SIG-M5 (cell line): ENCODE data around the gene CPNE5.

Source experiments
- DNase-seq: peaks from one replicate; lab custom pipeline; 2025; lab: John Stamatoyannopoulos, UW

The CPNE5 gene

GRCh38 chr6:36743538-36744303 is 95.5 kb downstream of the CPNE5 start:
- no peak for DNase-seq

GRCh38 chr6:36743032-36743431 is 96.2 kb downstream of the CPNE5 start:
- DNase-seq: no peak

- DNase-seq: no peak
Observed at GRCh38 chr6:36742146-36742545, 97.1 kb downstream of the CPNE5 start.

DNA sequence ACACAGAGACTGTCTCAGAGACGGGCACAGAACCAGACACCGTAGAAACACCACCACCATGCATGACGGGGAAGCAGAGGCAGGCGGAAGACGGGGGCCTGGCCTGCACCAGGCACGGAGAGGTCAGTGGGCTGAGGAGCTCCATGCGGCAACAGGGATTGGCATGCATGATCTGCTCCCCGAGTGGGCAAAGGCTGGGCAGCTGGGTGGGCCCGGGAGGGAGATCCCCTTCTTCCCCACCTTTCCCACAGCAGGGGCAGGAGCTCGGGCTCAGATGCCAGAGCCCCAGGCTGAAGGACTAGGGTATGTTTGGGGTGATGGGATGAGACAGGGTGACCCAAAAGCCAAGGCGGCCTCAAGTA is 98.4 kb downstream of the CPNE5 start:
- DNase-seq: no peak

DNA sequence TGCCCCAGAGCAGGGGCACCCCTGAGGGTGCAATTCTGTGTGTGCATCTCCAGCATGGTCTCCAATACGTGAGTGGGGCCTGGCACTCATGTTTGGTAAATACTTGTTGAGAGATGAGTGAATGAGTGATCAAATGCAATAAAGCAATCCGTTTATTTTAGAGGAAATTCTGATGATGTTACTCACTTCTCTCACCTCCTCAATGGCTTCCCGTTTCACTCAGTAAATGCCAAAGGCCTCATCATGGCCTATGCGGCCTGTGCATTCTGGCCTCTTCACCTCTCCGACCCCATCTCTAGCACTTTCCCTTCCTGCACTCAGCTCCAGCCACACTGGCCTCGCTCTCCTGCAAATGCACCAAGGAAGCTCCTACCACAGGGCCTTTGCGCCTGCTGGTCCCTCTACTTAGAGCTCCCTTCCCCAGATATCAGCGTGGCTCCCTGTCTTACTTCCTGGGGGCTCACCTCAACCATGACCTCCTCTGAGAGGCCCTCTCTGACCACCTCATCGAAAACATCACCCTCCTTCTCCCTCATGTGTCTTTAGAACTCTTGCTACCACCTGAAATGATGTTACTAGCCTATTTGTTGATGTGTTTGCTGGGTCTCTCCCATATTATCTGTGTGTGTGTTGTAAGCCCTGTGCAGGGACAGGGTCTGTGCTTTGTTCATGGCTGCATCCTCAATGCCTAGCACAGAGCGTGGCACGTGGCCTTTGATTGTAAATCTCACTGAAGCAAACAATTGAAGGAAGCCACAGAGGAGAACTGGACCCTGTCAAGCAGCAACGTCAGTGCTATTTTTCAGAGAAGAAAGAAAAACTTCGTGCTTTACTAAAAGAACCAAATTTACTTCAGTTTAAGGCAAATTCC is 99.1 kb downstream of the CPNE5 start:
- no peak for DNase-seq

DNA sequence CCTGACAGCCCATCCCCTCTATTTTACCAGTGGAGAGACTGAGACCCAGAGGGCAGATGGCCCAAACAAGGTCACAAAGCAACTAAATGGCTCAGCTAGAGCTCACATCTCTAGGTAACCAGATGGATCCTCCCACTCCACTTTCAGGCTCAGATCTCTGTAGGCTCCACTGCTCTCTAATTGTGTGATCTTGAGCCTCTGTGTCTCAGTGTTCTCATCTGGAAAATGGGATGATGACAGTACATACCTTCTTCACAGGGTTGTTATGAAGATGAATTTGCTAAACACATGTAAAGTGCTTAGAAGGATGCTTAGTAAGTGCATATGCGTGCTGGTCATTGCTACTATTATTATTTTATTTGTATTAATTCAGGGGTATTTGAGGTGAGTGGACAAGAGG is 101.1 kb downstream of the CPNE5 start:
- DNase-seq: no peak

DNA sequence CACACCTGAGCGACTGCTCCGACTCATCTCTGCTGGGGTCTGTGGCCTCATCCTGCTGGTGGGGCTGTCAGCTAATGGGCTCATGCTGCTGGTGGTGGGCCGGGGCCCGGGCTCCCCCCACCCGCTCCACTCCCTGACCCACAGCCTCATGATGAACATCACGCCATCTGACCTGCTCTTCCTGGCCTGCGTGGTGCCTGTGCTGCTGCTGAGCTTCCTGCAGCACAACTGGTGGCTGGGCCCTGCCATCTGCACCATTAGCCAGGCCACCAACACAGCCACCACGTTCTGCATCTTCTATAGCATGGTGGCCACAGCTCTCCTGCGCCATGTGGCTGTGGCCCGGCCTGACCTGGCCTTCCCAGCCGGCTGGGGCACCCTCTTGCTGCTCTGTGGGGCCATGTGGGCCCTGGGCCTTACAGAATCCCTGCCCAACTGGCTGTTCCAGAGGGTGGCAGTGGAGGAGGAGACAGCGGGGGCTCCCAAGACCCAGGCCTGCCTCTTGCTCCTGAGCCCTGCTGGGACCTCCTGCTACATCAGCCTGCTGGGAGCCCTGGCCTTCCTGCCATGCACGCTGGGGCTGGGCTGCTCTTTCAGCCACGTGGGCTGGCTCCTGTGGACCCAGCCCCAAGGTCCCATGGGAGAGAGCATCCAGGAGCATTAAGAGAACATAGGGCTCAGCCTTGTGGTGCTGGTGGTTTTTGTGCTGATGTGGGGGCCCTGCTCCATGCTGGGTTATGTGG is 102.0 kb downstream of the CPNE5 start:
- no peak for DNase-seq

DNA sequence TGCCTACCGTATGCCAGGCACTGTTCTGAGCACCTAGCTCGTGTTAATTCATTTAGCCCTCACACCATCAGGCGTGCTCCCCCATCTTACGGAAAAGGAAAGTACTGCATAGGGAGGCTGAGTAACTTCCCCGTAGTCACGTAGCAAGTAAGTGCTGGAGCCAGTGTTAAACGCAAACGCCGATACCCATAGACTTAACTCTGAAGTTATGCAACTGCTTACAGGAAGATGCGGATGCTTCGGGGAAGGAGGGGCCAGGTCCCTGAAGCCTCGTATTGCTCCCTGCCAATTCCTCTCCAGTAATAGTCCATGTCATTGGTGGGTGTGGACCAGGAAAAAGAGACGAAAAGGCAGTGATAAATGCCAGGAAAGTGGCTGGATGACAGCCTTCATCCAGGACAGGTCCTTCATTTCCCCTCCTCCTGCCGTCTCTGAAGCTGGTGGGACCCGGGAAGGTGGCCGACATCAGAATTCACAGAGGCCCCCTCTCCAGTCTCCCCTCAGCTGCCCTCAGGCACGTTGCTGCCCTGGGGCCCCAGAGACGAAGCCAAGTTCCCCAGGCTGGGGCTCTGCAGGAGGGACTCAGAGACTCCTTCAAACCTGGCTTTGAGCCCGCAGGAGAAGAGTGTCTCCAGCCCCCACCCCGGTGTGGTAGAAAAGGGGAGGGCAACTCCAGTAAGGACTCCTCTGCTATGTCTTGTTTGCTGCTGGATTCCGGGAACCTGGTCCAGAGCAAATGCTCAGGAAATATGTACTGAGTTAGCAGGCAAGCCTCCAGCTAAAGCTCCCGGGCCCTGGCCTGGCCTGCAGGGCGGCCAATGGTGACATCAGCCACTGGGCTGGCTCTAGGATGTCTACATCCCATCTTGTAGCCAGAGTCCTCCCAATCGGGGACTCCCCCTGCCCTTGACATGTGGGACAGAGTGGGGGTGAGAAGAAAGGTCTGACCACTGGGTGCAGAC is 103.9 kb downstream of the CPNE5 start:
- DNase-seq: no peak

DNA sequence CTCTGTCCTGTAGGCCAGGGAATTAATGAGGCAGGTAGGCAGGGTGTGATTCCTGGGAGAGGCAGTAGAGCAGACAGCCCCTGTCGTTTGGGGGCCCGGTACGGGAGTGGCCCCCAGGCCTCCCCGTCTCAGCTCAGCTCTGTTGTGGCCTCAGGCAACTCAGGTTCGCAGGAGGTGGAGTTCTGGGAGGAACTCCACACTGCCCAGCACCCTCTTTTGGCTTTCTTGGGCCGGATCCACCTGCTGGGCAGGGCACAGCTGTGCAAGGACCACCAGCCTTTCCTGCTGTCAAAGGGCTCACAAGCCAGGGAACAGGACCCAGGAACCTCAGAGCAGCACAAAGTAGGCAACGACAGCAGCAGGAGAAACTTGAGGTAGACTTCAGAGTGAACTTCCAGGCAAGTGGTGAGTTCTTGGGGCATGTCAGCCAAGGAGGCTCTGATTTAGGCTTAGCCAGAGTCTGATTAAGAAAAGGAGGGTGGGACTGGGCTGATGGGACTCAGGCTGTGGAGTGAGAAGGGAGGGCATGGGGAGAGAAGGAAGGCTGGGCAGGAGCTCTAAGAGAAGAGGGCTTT is 104.7 kb downstream of the CPNE5 start:
- DNase-seq: no peak

- no peak for DNase-seq
Observed at GRCh38 chr6:36733300-36733699, 105.9 kb downstream of the CPNE5 start.

GRCh38 chr6:36731622-36732310 is 107.5 kb downstream of the CPNE5 start:
- DNase-seq: no peak

GRCh38 chr6:36730424-36731380 is 108.5 kb downstream of the CPNE5 start:
- DNase-seq: no peak

DNA sequence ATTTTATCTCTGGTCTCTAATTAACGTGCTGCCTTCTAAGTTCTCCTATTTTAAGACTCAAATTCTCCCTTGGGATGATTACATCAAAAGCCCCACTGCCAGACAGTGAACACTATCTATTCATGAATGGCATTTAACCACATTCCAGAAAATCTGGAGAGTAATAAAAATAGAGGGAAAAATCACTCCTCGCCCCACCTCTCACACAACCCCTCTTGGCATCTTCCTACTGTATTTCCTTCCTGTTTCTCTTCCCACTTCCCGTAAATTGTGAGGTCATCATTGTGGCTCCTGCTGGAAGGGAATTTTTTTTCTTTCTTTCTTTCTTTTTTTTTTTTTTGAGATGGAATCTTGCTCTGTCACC is 110.1 kb downstream of the CPNE5 start:
- DNase-seq: no peak

DNA sequence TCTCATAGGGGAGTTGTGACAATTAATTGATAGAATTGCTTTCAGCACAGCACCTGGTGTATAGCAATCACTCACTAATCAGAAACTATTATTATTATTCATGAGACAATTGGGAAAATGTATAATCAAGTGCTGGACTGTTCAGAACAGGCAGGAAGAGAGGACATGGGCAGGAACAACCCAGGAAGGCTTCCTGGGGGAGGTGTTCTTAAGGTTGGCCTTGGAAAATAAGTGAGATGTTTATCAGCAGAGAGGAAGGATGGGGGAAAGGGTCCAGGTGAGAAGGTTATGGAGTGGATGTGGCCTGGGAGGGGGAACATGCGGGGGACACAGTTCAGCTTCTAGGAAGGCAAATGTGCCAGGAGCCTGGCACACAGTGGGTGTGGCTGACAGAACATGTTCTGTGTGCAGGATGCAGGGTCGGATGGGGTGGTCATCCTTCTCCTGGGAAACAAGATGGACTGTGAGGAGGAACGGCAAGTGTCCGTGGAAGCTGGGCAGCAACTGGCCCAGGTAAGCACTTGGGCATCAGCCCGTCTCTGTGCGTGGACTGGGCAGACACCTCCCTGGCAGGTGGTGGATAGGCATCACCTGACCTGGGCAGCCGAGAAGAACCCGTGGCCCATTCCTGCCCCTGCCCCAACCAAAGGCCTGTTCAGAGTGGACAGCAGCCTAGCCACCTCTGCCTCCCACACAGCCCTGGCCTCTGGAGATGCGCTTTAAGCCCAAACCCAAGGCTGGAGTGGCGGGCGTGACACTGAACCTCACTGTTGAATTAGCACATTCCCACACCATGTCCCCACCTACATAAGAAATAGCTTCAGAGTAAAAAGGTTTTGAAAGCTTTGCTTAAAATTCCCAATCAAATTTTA is 110.7 kb downstream of the CPNE5 start:
- no peak for DNase-seq

DNA sequence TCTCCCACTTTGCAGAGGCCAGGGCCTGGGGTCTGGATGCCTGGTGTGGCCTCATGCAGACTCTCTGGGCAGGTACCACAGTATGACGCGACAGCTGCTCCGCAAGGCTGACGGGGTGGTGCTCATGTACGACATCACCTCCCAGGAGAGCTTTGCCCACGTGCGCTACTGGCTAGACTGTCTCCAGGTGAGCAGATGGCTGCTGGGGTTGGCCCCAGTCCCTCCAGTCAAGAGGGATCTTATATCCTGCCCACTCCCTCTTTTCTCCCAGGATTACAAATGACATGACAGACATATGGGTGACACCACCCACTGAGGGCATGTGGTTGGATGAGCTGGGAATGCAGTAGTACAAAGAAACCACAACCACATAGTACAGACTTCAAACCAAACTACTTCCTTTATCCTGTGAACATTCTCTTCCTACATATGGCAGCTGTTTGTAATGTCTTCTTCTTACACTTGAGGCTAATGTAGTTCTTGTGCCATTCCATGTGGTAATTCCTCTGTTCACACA is 111.7 kb downstream of the CPNE5 start:
- DNase-seq: peak; percentile 71

GRCh38 chr6:36725581-36725980 is 113.7 kb downstream of the CPNE5 start:
- DNase-seq: no peak

DNA sequence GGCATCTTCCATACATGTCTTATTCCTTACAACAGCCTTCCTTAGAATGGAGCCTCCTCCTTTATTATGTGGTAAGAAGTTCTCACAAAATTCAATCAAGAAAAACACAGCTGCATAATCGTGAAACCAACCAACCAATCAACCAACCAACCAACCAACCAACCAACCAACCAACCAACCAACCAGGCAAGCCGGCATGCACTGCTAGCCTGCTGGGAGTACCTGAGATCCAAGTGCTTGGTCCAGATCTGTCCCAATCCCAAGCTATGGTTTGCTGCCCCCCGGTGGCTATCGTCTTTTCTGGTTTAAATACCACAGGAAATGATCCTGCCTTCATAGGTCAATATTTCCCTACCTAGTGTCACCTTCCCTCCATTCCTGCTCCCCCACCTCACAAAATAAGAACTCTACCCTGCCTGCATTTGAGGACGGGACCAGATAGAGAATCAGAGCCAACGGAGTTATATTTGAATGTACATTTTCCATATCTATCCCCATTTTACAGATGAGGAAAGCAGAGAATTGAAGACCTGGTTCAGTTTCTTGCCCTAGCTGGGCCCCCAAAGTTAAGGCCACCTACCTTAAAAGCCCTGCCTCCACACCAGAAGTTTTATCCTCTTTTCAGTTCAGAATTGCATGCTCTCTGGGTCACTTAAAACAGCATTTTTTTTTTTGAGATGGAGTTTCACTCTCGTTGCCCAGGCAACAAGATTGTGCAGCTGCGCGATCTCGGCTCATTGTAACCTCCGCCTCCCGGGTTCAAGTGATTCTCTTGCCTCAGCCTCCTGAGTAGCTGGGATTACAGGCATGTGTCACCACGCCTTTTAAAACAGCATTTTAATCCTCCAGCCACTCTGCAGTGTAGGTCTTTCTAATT is 114.5 kb downstream of the CPNE5 start:
- DNase-seq: no peak
